CD4-positive, alpha-beta T cell (primary cell): Measurements from ENCODE around the gene PCLO. TPM values are rescaled to one million over a fixed set of nuclear protein-coding genes. Genes with fewer than 3 reads are reported as not detected.

ENCODE experiments used
- ATAC-seq: fragments of 200-7000 bp; cut with Tn5 transposase; one replicate; pipeline ENCODE4 v1.10.0; 2022; ENCODE audit warnings: mild to moderate bottlenecking; ENCODE audit not compliant: poor library complexity
- CTCF ChIA-PET: fragments of 350-600 bp; sonication (Branson Sonifier 250); formaldehyde crosslinking; loops from one replicate; lab custom pipeline; 2021; ENCODE audit warnings: antibody characterized with exemption, inconsistent platforms; lab: Charles Lee
- POLR2A ChIA-PET: fragments of 350-600 bp; sonication (Branson Sonifier 250); formaldehyde crosslinking; loops from one replicate; lab custom pipeline; 2021; ENCODE audit warnings: antibody characterized with exemption, inconsistent platforms; lab: Charles Lee
- DNase-seq, 14 experiments: peaks; one replicate each; pipeline ENCODE4 v3.0.0-alpha.2; 2013 to 2020; ENCODE audit warnings: mixed read lengths in 2 of 14
- H3K27ac ChIP-seq, 2 donors: one replicate each; pipeline versions ENCODE4 v1.5.1 to v1.7.0; 2013; ENCODE audit warnings: low read length in 2 of 2, low read depth in 1 of 2, mild to moderate bottlenecking in 1 of 2
- H3K27me3 ChIP-seq, 2 experiments: 1 replicate in 1 of 2; 2 replicates in 1 of 2; pipeline versions ENCODE4 v1.6.1 to v1.7.0; 2013; ENCODE audit warnings: low read length in 2 of 2, control low read depth in 1 of 2, mild to moderate bottlenecking in 1 of 2, moderate library complexity in 1 of 2; ENCODE audit not compliant: insufficient read depth in 2 of 2, control insufficient read depth in 1 of 2
- H3K36me3 ChIP-seq: one replicate; pipeline ENCODE4 v1.6.1; 2013; ENCODE audit warnings: low read length, control low read depth; ENCODE audit not compliant: insufficient read depth
- H3K4me1 ChIP-seq: one replicate; pipeline ENCODE4 v1.6.1; 2013; ENCODE audit warnings: low read length, control low read depth; ENCODE audit not compliant: insufficient read depth
- H3K4me3 ChIP-seq: one replicate; pipeline ENCODE4 v1.5.1; 2013; ENCODE audit warnings: mild to moderate bottlenecking, low read length, moderate library complexity
- H3K9me3 ChIP-seq, 2 experiments: 1 replicate in 1 of 2; 2 replicates in 1 of 2; pipeline versions ENCODE4 v1.6.1 to v1.7.0; 2013; ENCODE audit warnings: low read length in 2 of 2, mild to moderate bottlenecking in 2 of 2, control low read depth in 1 of 2, moderate library complexity in 1 of 2; ENCODE audit not compliant: control insufficient read depth in 1 of 2, insufficient read depth in 1 of 2
- H3K27ac Mint-ChIP-seq: one replicate; pipeline ENCODE4 v1.8.0; 2020; ENCODE audit warnings: mixed read lengths
- H3K27me3 Mint-ChIP-seq: one replicate; pipeline ENCODE4 v1.8.0; 2021; ENCODE audit warnings: mixed read lengths
- H3K36me3 Mint-ChIP-seq: one replicate; pipeline ENCODE4 v1.8.0; 2021; ENCODE audit warnings: low read depth, mixed read lengths
- H3K4me1 Mint-ChIP-seq: one replicate; pipeline ENCODE4 v1.8.0; 2021; ENCODE audit warnings: low read depth, mixed read lengths
- H3K4me3 Mint-ChIP-seq: one replicate; pipeline ENCODE4 v1.8.0; 2020; ENCODE audit warnings: mild to moderate bottlenecking, mixed read lengths
- H3K9me3 Mint-ChIP-seq: one replicate; pipeline ENCODE4 v1.8.0; 2020; ENCODE audit warnings: mixed read lengths
- intact Hi-C, 2 experiments: fragments of 100-400 bp; cut with DNase I in 1 of 2; cut with micrococcal nuclease in 1 of 2; formaldehyde crosslinking; loops; one replicate each; pipeline versions ENCODE4 v1.15.1 to v1.9.0; 2023 to 2025; cut with DNase I, micrococcal nuclease
- total RNA-seq, 174 experiments: library from RNA in 2 of 174; stranded (reverse) in 2 of 174; gene quantifications; one replicate each; pipeline ENCODE4 v1.2.3 and lab custom pipeline; 2021 to 2026
- TF ChIP-seq, protein P1 (sequence below): fragments of 200-600 bp; IDR thresholded peaks from one replicate; pipeline ENCODE4 v1.8.0; 2022; ENCODE audit warnings: antibody characterized with exemption, mild to moderate bottlenecking

PCLO gene
- total RNA-seq, 2 experiments from 2014 or later, result not detected

DNA sequence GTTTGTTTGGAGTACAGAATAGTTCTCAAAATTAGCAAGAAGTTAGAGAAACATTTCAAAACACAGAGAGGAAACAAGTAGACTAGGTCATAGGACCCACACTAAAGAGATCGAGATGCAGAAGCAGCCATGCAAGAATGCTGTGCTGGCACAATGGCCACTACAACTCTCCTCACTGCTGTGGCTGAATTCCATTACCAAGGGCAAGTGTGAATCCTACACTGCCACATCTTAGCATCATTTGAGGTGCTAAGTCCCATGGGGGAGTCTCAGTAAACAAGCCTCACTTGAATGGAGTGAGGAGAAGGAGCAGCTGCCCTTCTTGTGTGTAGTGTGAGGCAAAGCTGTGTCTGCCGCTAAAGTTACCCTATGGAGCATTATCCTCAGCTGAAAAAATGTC lies 56.7 kb downstream of the PCLO start:
- ATAC-seq (no peak), DNase-seq (no peak)
- POLR2A ChIA-PET, result no interaction called here
- H3K27ac Mint-ChIP-seq, result no peak overlapping the region
- intact Hi-C loops, result no loop called here
- Histone ChIP-seq H3K4me1 (no peaks in the 10 kb centered on the region), H3K4me3 (no peak overlapping the region), H3K27ac (no peak overlapping the region), H3K27me3 (no peaks in the 10 kb centered on the region), H3K9me3 (no peaks in the 10 kb centered on the region), H3K36me3 (no peaks in the 10 kb centered on the region)
- H3K36me3 Mint-ChIP-seq, result no peaks in the 10 kb centered on the region
- no peak overlapping the region for H3K4me3 Mint-ChIP-seq
- H3K27me3 Mint-ChIP-seq, result no peaks in the 10 kb centered on the region
- TF ChIP-seq, protein P1, sequence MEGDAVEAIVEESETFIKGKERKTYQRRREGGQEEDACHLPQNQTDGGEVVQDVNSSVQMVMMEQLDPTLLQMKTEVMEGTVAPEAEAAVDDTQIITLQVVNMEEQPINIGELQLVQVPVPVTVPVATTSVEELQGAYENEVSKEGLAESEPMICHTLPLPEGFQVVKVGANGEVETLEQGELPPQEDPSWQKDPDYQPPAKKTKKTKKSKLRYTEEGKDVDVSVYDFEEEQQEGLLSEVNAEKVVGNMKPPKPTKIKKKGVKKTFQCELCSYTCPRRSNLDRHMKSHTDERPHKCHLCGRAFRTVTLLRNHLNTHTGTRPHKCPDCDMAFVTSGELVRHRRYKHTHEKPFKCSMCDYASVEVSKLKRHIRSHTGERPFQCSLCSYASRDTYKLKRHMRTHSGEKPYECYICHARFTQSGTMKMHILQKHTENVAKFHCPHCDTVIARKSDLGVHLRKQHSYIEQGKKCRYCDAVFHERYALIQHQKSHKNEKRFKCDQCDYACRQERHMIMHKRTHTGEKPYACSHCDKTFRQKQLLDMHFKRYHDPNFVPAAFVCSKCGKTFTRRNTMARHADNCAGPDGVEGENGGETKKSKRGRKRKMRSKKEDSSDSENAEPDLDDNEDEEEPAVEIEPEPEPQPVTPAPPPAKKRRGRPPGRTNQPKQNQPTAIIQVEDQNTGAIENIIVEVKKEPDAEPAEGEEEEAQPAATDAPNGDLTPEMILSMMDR, result no peak
- no peaks in the 10 kb centered on the region for H3K4me1 Mint-ChIP-seq
- no peaks in the 10 kb centered on the region for H3K9me3 Mint-ChIP-seq
- CTCF ChIA-PET, result no interaction called here

- H3K9me3 ChIP-seq, result no peaks in the 10 kb centered on the region
- no peaks in the 10 kb centered on the region for H3K9me3 Mint-ChIP-seq
- no peaks in the 10 kb centered on the region for H3K36me3 ChIP-seq
- H3K27me3 Mint-ChIP-seq, result no peaks in the 10 kb centered on the region
- POLR2A ChIA-PET, result no interaction called here
- H3K36me3 Mint-ChIP-seq, result no peaks in the 10 kb centered on the region
- no peak overlapping the region for H3K27ac ChIP-seq
- no peak overlapping the region for H3K4me3 Mint-ChIP-seq
- intact Hi-C loops, result no loop called here
- H3K4me1 ChIP-seq, result no peaks in the 10 kb centered on the region
- H3K27me3 ChIP-seq, result no peaks in the 10 kb centered on the region
- DNase-seq (no peak), ATAC-seq (no peak)
- CTCF ChIA-PET, result no interaction called here
- H3K4me1 Mint-ChIP-seq, result no peaks in the 10 kb centered on the region
- H3K27ac Mint-ChIP-seq, result no peak overlapping the region
- no peak overlapping the region for H3K4me3 ChIP-seq
- TF ChIP-seq, protein P1, result no peak
These were observed 57.6 kb downstream of the PCLO start for GRCh38 chr7:83105063-83105462.

DNA sequence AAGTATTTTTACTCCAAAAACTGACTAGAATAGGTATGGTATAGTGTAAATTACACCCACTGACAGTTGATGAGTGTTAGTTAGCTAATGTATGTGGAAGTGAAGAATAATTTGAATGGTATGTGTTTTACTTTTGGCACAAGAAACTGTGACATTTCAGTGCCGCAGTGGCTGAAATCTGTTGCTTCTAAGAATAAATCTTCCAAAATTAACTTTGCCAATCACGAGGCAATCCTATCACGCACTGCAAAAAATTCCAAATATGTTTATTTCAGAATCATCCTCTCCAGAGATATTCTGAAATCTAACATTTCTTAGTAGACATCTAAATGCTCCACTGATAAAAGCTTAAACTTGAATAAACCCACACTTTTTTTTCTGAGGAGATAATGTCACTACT lies 61.2 kb downstream of the PCLO start:
- Mint-ChIP-seq H3K4me1 (no peaks in the 10 kb centered on the region), H3K27me3 (no peaks in the 10 kb centered on the region), H3K27ac (no peak overlapping the region), H3K9me3 (no peaks in the 10 kb centered on the region), H3K36me3 (no peaks in the 10 kb centered on the region), H3K4me3 (no peak overlapping the region)
- Histone ChIP-seq H3K4me1 (no peaks in the 10 kb centered on the region), H3K4me3 (no peak overlapping the region), H3K9me3 (no peaks in the 10 kb centered on the region), H3K36me3 (no peaks in the 10 kb centered on the region), H3K27ac (no peak overlapping the region), H3K27me3 (no peaks in the 10 kb centered on the region)
- no peak for DNase-seq
- ChIA-PET POLR2A (no interaction called here), CTCF (no interaction called here)
- ATAC-seq, result no peak
- intact Hi-C loops, result no loop called here
- TF ChIP-seq, protein P1, result no peak
